GM03348 (cell line): ENCODE data around the gene C5AR2.
A peak's percentile ranks its signal among the peaks of the same experiment; 100 is the strongest.
"Not testable (repeated sequence)": the region's sequence is repeated elsewhere in the genome, so short reads cannot be mapped to it uniquely, and the experiment has no call there.

Experiments
- DNase-seq: peaks from one replicate; pipeline ENCODE4 v3.0.0; 2012; ENCODE audit warnings: low spot score

The C5AR2 gene

GRCh38 chr19:47323872-47324271, 8.1 kb upstream of the C5AR2 start:
- no peak for DNase-seq

- no peak for DNase-seq
Measured at GRCh38 chr19:47324502-47324901, 7.5 kb upstream of the C5AR2 start.

- no peak for DNase-seq
Measured at GRCh38 chr19:47330466-47330869, 1.5 kb upstream of the C5AR2 start.

- no peak for DNase-seq
Measured at GRCh38 chr19:47331490-47331889, 485 bp upstream of the C5AR2 start.

- not testable (repeated sequence) for DNase-seq
Measured at GRCh38 chr19:47336765-47337718, 5.1 kb downstream of the C5AR2 start.

- DNase-seq = no peak
Measured at GRCh38 chr19:47339196-47339880, 7.4 kb downstream of the C5AR2 start.

GRCh38 chr19:47340477-47341208, 8.7 kb downstream of the C5AR2 start:
- no peak for DNase-seq

GRCh38 chr19:47341734-47342133, 9.8 kb downstream of the C5AR2 start:
- no peak for DNase-seq

- no peak for DNase-seq
Measured at GRCh38 chr19:47343194-47343802, 11.3 kb downstream of the C5AR2 start.

GRCh38 chr19:47344425-47344824, 12.4 kb downstream of the C5AR2 start:
- no peak for DNase-seq

- DNase-seq = not testable (repeated sequence)
Measured at GRCh38 chr19:47346024-47346423, 14.0 kb downstream of the C5AR2 start.

- peak; percentile 100 for DNase-seq
Measured at GRCh38 chr19:47348819-47349795, 17.1 kb downstream of the C5AR2 start, which contains the start of gene DHX34. TSS of gene DHX34 (plus strand) at chr19:47349315. CDS start at chr19:47353031, 3,716 bp downstream.

- DNase-seq = no peak
Measured at GRCh38 chr19:47350630-47351029, 18.7 kb downstream of the C5AR2 start.

- DNase-seq = peak; percentile 55
Measured at GRCh38 chr19:47351548-47351947, 19.6 kb downstream of the C5AR2 start.

GRCh38 chr19:47352095-47352494, 20.1 kb downstream of the C5AR2 start:
- DNase-seq = no peak

GRCh38 chr19:47353307-47353712, 21.3 kb downstream of the C5AR2 start:
- DNase-seq = no peak

GRCh38 chr19:47356900-47357299, 24.9 kb downstream of the C5AR2 start:
- no peak for DNase-seq

- DNase-seq = no peak
Measured at GRCh38 chr19:47357788-47358680, 26.1 kb downstream of the C5AR2 start.

- no peak for DNase-seq
Measured at GRCh38 chr19:47358936-47359335, 27.0 kb downstream of the C5AR2 start.

GRCh38 chr19:47362321-47362720, 30.3 kb downstream of the C5AR2 start:
- DNase-seq = no peak
